HFFc6 (cell line): ENCODE results near the gene PCDHGA8. TPM values are rescaled to one million over a fixed set of nuclear protein-coding genes. Genes with fewer than 3 reads are reported as not detected.

Experiments
- DNase-seq: peaks from one replicate; pipeline ENCODE4 v3.0.0-alpha.2; 2018
- H3K27ac Mint-ChIP-seq: 2 replicates; pipeline ENCODE4 v1.8.0; 2020; ENCODE audit warnings: mild to moderate bottlenecking, mixed read lengths
- H3K27me3 Mint-ChIP-seq: 2 replicates; pipeline ENCODE4 v1.8.0; 2021; ENCODE audit warnings: mild to moderate bottlenecking, moderate library complexity, mixed read lengths; ENCODE audit not compliant: insufficient read depth
- H3K36me3 Mint-ChIP-seq: 2 replicates; pipeline ENCODE4 v1.8.0; 2021; ENCODE audit warnings: low read depth, mixed read lengths
- H3K4me1 Mint-ChIP-seq: 2 replicates; pipeline ENCODE4 v1.8.0; 2020; ENCODE audit warnings: low read depth, mixed read lengths
- H3K4me3 Mint-ChIP-seq: 2 replicates; pipeline ENCODE4 v1.8.0; 2020; ENCODE audit warnings: mild to moderate bottlenecking, moderate library complexity, mixed read lengths
- H3K9me3 Mint-ChIP-seq: 2 replicates; pipeline ENCODE4 v1.8.0; 2020; ENCODE audit warnings: mild to moderate bottlenecking, mixed read lengths
- CTCF ChIP-seq: fragments of 200-600 bp; sonication (generic); IDR thresholded peaks from 2 replicates; pipeline ENCODE4 v1.5.0; 2021; ENCODE audit warnings: antibody characterized with exemption, mild to moderate bottlenecking
- total RNA-seq, 6 experiments: library from RNA; stranded (reverse); fragmentation: NEBNext Ultra II Directional; extraction: Animal tissue kit (Norgen Biotek cat#: 25700); gene quantifications; 2 replicates in 1 of 6; 3 replicates in 5 of 6; pipeline ENCODE4 v1.2.3, GENCODE V29; 2021

Gene PCDHGA8
- total RNA-seq, 6 experiments from 2014 or later, result 0.52 to 1.0 (median 0.90) TPM

DNA sequence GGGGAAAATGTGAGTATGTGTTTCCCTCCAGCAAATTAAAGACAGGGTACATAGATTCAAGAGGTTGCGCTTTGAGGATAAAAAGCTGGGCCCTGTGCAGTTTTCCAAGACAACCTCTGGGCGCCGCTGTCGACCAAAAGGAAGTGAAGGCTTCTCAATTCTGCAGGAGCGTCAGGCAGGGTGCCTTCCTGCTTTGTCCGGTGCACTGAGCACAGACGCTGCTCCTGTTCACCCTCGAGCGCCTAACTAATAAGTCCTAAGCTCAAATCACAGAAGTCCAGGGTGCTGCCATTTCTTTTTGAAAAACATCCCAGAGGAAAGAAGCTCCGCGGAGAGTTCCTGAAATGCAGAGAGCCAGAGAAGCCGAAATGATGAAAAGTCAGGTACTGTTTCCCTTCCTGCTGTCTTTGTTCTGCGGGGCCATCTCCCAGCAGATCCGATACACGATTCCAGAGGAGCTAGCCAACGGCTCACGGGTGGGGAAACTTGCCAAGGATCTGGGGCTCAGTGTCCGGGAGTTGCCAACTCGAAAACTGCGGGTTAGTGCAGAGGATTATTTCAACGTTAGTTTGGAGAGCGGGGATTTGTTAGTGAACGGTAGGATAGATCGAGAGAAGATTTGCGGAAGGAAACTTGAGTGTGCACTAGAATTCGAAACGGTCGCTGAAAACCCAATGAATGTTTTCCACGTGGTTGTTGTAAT lies 42.4 kb upstream of the PCDHGA8 start, which contains the start of gene PCDHGB1:
TSS of gene PCDHGB1 (plus strand) at position 183 of the 703 bp plus-strand sequence. CDS start at position 345, 162 bp downstream.
- Mint-ChIP-seq H3K27me3 (peaks cover 9% of the 10 kb centered on the region), H3K4me1 (peaks cover 19% of the 10 kb centered on the region), H3K27ac (peak within 1 kb of the TSS; percentile 48), H3K36me3 (peaks cover 33% of the 10 kb centered on the region), H3K4me3 (peak within 1 kb of the TSS; percentile 88), H3K9me3 (peaks cover 46% of the 10 kb centered on the region)
- DNase-seq, result peak; percentile 53
- peak; percentile 77 for TF ChIP-seq CTCF

DNA sequence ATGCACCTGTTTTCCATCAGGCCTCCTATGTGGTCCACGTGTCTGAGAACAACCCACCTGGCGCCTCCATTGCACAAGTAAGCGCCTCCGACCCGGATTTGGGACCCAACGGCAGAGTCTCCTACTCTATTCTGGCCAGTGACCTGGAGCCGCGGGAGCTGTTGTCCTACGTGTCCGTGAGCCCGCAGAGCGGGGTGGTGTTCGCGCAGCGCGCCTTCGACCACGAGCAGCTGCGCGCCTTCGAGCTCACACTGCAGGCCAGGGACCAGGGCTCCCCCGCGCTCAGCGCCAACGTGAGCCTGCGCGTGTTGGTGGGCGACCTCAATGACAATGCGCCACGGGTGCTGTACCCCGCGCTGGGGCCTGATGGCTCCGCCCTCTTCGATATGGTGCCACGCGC lies 40.8 kb upstream of the PCDHGA8 start:
- Mint-ChIP-seq H3K4me3 (no peak overlapping the region), H3K9me3 (peaks cover 51% of the 10 kb centered on the region), H3K36me3 (peaks cover 42% of the 10 kb centered on the region), H3K27me3 (peaks cover 9% of the 10 kb centered on the region), H3K4me1 (peaks cover 16% of the 10 kb centered on the region), H3K27ac (no peak overlapping the region)
- TF ChIP-seq CTCF, result no peak
- DNase-seq, result no peak

- peak; percentile 83 for TF ChIP-seq CTCF
- DNase-seq, result no peak
- Mint-ChIP-seq H3K27ac (no peak within 1 kb of the TSS), H3K4me1 (peaks cover 13% of the 10 kb centered on the region), H3K4me3 (peak within 1 kb of the TSS; percentile 71), H3K27me3 (peaks cover 9% of the 10 kb centered on the region), H3K9me3 (peaks cover 56% of the 10 kb centered on the region), H3K36me3 (peaks cover 45% of the 10 kb centered on the region)
Measured at GRCh38 chr5:141354900-141355469, 37.4 kb upstream of the PCDHGA8 start, which contains the start of gene PCDHGA4. Gene PCDHGA4, plus strand, starts transcription at chr5:141355021. Its CDS starts 87 bp downstream, at chr5:141355108.

- Mint-ChIP-seq H3K4me3 (no peak overlapping the region; the same call in 1 of the 2 replicates), H3K27me3 (peaks cover 7% of the 10 kb centered on the region), H3K9me3 (peaks cover 56% of the 10 kb centered on the region), H3K36me3 (peaks cover 45% of the 10 kb centered on the region), H3K27ac (no peak overlapping the region), H3K4me1 (peaks cover 10% of the 10 kb centered on the region)
- DNase-seq, result no peak
- TF ChIP-seq CTCF, result no peak
Measured at GRCh38 chr5:141355641-141356040, 36.8 kb upstream of the PCDHGA8 start.

- peaks cover 56% of the 10 kb centered on the region for H3K9me3 Mint-ChIP-seq
- no peak for TF ChIP-seq CTCF
- H3K27ac Mint-ChIP-seq, result no peak overlapping the region
- no peak overlapping the region; the same call in 1 of the 2 replicates for H3K4me3 Mint-ChIP-seq
- DNase-seq, result no peak
- H3K4me1 Mint-ChIP-seq, result peaks cover 12% of the 10 kb centered on the region
- peaks cover 46% of the 10 kb centered on the region for H3K36me3 Mint-ChIP-seq
- peaks cover 7% of the 10 kb centered on the region for H3K27me3 Mint-ChIP-seq
Measured at GRCh38 chr5:141356133-141356532, 36.3 kb upstream of the PCDHGA8 start.
